GM19239 (cell line): ENCODE measurements around the gene ZC3H10.
A peak's percentile ranks its signal among the peaks of the same experiment; 100 is the strongest.
"Not testable (repeated sequence)": the region's sequence is repeated elsewhere in the genome, so short reads cannot be mapped to it uniquely, and the experiment has no call there.

ENCODE experiments used
- DNase-seq: peaks from one replicate; pipeline ENCODE4 v3.0.0; 2011; ENCODE audit warnings: low spot score; ENCODE audit not compliant: insufficient read length
- FAIRE-seq: peaks from 2 replicates; lab custom pipeline; 2011; peaks lifted over from hg19 to GRCh38; lab: Jason Lieb, UNC

ZC3H10 gene

DNA sequence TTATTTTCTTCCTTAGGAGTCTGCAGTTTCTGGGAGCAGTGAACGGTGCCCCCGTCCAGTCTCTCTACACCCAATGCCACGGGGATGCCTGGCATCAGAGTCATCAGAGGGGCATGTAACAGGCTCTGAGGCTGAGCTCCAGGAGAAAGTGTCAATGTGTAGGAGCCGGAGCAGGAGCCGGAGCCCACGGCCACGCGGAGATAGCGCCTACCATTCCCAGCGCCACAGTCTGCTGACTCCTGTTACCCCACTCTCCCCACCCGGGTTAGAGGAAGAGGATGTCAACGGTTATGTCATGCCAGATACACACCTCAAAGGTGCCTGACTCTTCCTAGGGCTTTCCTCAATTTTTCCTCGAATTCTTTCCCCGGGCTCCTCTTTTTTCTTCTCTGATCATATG, 17.0 kb upstream of the ZC3H10 start:
- DNase-seq (no peak), FAIRE-seq (no peak)

DNA sequence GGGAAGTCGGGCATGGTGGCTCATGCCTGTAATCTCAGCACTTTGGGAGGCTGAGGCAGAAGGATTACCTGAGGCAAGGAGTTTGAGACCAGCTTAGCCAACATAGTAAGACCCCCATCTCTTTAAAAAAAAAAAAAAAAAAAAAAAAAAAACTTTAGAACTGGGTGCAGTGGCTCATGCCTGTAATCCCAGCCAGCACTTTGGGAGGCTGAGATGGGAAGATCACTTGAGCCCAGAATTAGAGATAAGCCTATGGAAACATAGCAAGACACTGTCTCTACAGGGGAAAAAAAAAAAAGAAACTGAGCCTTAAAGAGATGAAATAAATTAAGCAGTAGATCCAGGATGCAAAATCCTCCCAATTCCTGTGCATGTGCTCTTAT, 15.4 kb upstream of the ZC3H10 start:
- DNase-seq (no peak), FAIRE-seq (no peak)

DNA sequence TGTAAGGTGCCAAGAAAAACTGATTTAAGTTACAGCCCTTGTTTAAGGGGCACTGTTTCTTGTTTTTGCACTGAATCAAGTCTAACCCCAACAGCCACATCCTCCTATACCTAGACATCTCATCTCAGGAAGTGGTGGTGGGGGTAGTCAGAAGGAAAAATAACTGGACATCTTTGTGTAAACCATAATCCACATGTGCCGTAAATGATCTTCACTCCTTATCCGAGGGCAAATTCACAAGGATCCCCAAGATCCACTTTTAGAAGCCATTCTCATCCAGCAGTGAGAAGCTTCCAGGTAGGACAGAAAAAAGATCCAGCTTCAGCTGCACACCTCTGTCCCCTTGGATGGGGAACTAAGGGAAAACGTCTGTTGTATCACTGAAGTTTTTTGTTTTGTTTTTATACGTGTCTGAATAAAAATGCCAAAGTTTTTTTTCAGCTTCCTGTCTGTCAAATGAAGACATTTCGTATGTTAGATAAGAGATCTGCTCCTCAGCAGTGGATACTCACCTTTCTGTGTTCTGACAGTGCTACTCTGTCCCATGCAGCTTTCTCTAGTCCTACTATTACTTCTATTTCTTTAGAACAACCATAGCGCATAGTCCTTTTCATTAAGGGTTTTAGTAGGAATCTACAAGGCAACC, 14.9 kb upstream of the ZC3H10 start:
- no peak for DNase-seq
- FAIRE-seq: no peak

DNA sequence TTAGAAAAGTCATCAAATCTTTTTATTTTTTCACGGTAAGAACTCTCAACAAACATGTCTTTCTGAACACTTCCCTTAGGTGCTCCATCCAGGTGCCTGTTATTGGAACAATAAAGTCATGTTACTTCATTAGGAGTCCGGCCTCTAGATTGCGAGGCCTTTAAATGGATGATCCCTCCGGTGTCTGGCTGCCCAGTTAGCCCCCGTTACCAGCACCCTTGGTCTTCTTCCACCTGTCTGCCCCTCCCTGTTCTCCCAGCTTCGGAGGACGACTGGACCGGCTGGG, 14.3 kb upstream of the ZC3H10 start:
- no peak for FAIRE-seq
- DNase-seq: no peak

DNA sequence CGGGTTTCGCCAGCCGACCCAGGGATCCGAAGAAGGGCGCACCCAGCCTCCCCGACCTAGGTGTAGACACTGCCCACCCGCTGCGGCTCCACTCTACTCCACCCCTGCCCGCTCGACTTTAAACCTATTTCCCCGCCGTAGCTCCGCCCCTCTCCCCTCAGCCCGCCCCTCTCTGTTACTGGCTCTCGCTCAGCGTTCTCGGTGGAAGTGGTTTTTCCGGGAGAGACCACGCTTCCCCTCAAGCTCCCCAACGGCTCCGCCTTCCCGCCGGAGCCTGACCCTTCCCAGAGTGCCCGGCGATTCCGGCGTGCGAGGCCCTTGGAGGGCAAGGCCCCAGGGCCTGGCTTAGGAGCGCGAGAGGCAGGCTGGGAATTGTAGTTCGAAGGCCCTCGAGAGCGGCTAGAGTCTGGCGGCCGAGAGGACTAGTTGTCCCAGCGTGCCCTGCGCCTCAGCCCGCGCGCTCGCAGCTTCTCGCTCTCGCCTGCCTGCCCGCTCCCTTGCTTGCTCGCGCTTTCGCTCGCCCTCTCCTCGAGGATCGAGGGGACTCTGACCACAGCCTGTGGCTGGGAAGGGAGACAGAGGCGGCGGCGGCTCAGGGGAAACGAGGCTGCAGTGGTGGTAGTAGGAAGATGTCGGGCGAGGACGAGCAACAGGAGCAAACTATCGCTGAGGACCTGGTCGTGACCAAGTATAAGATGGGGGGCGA, 13.8 kb upstream of the ZC3H10 start, which contains the start of gene PA2G4:
PA2G4 (plus strand) TSS at position 451 of the 706 bp plus-strand sequence; CDS start at position 630, 179 bp downstream.
- DNase-seq: peak; percentile 93
- FAIRE-seq: peak; percentile 93

DNA sequence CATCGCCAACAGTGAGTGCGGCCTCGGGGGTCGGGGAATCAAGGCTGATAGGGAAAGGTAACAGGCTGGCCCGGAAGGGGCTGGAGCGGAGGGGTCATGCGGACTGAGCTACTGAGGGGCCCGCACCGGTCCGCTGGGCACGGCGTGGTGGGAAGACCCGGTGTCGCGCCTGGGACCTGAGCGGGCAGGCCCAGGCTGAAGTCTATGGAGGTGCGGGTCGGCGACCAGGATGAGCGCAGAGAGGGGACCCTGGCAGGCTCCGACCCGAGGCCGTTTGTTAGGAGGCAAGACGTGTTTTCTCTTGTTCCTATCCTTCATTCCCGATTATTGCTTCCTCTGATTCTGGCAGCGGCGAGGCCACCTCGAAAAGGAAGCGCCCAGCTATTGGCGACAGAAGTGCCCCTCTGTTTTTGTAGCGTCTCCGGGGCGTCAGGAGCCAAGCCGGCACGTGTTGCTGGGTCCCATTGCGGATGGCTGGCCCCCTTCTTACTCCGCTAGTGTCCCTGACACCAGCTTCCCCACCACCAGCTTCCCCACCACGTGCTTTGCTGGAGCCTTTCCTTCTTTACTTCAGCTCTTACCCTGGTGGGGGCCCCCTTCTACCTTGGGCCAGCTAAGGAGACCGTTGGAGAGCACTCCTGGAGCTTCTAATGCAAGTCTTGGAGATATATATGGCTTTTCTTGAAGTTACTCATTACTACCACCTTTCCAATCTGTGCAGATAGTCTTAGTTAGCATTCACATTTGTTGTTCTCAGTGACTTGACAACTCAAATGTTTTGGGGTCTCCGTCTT, 13.1 kb upstream of the ZC3H10 start:
- DNase-seq (no peak), FAIRE-seq (no peak)

DNA sequence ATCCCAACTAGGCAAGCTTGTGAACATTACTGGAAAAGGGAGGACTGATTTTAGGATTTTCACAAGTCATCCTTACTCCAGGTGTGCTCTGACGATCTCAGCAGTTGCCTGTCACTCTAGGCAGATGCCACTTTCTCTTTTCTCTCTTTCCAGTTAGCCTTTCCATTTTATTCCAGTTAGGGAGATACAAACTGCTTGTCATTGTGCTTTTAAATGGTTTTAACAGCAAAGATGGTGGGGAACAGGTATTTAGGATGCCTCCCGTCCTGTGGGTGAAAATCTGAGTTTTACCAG, 12.5 kb upstream of the ZC3H10 start:
- DNase-seq (no peak), FAIRE-seq (no peak)

DNA sequence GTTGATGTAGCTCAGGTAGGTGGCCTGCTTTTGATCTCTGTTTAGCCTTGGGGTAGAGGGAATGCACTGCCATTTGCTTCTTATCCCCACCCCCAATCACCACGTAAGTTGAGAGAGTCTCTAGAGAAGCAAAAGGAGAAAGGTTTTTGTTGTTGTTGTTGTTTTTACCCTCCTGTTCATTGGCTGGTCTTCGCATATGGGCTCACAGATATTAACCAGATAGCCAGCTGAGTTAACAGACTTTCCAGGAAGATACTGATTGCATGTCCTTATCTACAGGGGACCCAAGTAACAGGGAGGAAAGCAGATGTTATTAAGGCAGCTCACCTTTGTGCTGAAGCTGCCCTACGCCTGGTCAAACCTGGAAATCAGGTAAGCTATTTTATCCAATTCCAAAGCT, 10.8 kb upstream of the ZC3H10 start:
- no peak for FAIRE-seq
- DNase-seq: no peak

DNA sequence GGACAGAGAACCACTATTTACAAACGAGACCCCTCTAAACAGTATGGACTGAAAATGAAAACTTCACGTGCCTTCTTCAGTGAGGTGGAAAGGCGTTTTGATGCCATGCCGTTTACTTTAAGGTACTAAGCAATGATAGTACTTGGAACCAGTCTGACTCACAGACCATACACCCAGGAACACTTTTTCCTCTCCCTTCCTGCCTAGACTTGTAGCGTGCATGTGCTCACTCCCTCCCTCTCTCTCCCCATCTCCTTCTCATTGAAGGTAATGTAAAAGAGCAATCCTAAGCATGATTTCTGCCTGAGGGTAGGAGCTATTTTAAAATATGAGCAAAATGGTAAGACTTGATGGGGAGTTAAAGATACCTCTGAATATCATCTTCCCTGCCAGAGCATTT, 7.5 kb upstream of the ZC3H10 start:
- FAIRE-seq: no peak
- no peak for DNase-seq

DNA sequence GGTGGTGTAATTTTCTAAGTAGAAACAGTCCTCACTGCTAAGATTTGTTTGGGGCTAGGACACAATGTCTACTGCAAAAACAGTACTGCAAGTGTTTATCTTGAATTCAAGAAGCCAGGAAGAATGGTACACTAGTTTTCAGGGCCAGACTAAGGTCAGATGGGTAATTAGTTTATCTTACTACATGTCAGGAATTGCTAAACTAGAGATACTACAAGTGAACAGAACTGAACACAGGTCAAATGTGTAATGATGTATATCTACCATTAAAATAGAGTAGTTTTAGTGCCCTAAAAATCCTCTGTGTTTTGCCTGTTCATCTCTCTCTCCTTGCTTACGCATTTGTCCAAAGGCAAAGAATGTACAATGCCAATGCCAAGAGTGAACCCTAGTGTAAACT, 4.0 kb upstream of the ZC3H10 start:
- no peak for FAIRE-seq
- no peak for DNase-seq

DNA sequence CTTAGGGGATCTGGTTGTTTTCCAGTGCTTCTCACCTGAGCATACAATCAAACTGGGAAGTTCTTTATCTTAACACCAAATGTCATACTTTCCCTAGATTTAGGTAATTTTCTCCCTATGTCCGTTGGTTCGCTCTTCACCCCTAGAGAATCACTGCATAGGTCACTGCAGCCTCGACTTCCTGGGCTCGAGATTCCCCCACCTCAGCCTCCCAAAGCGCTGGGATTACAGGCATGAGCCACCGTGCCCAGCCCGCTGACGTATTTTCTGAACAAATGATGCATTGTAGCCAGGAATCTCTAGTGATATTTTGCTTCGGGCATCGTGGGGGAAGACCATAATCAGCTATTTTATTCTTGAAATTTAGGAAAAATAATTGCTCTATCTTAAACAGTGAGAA, 2.7 kb upstream of the ZC3H10 start:
- DNase-seq (no peak), FAIRE-seq (no peak)

DNA sequence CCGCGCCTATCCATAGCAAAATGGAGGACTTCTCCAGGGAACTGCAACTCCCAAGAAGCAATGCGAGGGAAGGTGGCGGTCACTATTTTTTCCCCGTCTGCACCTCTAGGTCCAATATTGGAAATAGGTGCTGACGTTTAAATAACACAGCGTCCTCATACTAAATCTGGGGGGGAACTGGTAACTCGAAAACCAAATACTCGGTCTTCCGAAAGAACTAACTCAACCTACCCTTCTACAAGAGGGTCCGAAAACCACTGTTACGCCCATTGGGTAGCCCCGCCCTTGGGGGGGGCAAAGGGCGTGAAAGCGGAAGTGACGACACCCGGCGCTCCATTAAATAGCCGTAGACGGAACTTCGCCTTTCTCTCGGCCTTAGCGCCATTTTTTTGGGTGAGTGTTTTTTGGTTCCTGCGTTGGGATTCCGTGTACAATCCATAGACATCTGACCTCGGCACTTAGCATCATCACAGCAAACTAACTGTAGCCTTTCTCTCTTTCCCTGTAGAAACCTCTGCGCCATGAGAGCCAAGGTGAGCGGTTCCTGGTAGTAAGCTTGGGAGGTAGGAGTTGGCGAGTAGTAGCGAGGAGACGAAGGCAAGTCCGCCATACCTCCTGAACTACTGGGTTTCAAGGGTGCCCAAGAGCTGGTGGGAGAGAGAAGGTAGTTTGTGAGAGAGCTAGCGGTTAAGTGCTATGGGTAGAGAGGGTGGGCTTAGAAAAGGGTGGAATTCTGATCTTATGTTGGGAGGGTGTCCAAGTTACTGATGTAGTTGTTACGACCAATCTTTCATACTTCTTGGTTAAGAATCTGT, 1.6 kb upstream of the ZC3H10 start, which contains the start of gene RPL41:
RPL41 (plus strand) TSS at position 367 of the 815 bp plus-strand sequence.
- peak; percentile 98 for FAIRE-seq

DNA sequence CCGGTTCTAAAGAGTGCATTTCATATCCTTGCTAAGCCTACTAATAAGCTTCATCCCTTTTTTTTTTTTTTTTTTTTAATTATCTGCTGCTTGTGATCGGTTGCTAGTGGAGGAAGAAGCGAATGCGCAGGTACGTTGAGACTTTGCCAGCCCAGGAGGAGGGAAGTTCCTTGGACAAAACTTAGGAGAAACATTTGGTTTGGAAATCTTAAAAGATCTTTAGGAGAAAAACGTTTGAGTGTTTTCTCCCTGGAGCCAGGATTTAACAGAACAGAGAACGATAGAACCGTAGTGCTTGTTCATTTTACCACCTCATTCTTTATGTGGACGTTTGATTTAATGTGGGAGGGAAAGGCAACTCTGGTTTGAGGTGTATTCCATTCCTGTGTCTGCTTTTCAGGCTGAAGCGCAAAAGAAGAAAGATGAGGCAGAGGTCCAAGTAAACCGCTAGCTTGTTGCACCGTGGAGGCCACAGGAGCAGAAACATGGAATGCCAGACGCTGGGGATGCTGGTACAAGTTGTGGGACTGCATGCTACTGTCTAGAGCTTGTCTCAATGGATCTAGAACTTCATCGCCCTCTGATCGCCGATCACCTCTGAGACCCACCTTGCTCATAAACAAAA, 872 bp upstream of the ZC3H10 start:
- DNase-seq, FAIRE-seq: not testable (repeated sequence)

More for the DNA sequence above, 1.6 kb upstream of the ZC3H10 start, which contains the start of gene RPL41:
- DNase-seq: peak; percentile 25

DNA sequence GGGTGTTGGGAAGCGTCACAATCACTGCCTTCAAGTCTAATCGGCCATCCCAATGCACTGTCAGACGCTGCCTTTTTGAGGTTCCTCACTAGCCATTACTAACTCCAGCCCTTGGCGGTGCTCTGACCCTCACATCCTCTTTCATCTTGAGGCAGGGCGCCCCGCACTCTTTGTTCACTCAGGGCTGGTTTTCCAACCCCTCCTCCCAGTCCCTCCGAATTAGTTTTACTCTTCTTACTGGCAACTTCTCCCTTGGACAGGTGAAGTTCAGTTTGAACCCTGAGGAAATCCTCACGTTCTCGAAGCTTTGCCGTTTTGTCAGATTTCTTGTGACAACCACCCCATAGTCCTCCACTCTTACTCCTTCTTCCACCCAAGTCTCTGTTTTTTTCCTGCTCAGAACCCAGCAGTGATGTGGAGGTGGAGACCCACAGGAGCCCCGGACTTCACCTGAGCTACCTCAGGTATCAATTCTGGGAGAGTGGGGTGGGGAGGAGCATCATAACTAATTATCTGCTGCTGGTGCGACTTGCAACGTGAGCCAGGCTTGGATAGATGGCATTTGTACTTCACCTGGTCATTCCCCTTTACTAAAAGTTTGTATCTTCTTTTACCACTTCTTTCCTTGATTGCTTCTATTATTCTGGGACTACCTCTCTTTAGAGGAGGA, 757 bp downstream of the ZC3H10 start:
- no peak for DNase-seq
- FAIRE-seq: peak; percentile 57

DNA sequence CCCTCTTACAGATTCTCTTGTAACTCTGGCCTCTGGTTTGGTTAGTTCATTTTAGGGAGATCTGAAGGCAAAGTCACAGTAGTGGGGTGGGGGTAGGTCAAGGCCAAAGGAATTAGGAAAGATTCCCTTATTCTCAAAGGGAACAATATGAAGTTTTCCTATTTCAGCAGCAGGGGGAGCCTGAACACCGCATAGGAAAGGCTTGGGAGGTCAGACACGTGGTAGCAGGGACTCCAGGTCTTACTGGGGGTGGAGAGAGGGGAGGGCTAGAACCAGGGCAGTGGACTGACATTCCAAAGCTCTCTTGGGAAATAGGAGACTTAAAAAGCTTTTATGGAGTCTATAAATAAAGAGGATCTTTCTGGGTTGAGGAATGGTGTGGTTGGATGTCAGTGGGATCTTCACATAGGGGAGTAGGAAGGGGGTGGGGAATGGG, 1.3 kb downstream of the ZC3H10 start:
- FAIRE-seq: peak; percentile 80
- DNase-seq: peak; percentile 44

DNA sequence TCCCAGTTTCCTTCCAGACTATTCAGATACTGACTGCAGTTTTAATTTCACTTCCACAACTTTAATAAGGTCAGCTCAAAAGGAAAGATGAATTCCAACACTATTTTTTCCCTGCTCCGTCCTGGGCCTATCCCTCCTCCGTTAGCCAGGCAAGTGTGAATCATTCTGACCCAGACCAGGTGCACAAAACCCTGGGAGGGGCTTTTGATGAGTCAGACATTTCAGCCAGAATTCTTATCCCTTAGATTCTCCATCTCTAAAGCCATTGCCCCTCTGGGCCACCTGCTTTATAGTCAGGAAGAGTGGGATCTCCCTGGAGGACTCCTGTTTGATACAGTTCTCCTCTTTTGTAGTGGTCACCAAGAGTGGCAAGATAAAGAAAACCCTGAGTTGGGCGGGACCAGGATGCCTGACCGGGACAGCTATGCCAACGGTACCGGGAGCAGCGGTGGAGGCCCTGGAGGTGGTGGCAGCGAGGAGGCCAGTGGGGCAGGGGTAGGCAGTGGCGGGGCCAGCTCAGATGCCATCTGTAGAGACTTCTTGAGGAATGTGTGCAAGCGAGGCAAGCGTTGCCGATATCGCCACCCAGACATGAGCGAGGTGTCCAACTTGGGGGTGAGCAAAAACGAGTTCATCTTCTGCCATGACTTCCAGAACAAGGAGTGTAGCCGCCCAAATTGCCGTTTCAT, 2.2 kb downstream of the ZC3H10 start:
- DNase-seq (no peak), FAIRE-seq (no peak)

DNA sequence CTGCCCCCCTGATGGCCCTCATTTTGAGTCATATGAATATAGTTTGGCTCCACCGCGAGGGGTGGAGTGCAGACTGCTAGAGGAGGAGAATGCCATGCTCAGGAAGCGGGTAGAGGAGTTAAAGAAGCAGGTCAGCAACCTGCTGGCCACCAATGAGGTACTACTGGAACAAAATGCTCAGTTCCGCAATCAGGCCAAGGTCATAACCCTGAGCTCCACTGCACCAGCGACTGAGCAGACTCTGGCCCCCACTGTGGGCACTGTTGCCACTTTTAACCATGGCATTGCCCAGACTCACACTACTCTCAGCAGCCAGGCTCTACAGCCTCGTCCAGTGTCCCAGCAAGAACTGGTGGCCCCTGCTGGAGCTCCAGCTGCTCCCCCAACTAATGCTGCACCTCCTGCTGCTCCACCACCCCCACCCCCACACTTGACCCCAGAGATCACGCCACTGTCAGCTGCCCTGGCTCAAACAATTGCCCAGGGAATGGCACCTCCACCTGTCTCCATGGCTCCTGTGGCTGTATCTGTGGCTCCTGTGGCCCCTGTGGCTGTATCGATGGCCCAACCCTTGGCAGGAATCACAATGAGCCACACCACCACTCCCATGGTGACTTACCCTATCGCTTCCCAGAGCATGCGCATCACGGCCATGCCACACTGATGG, 3.3 kb downstream of the ZC3H10 start:
- FAIRE-seq: no peak

DNA sequence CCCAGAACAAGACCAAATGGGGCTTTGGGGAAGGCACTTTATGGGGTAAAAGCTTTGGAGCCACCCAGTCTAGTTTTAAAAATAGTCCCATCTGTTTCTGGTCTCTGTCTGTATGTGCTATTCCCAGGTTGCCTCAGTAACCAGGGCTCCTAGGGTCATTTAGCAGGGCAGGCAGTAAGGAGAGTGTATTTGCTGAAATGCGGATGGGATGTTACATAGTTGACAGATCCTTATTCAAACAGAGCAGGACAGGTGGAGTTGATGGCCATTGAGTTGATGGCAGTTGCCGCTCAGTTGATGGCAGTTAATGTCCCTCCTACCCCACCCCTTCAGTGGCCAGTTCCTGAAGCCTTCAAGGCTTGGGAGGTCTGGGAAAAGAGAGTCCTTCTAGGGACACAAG, 4.6 kb downstream of the ZC3H10 start:
- FAIRE-seq (no peak), DNase-seq (no peak)

More for the DNA sequence above, 3.3 kb downstream of the ZC3H10 start:
- no peak for DNase-seq
